Ascending aorta (tissue), 2 donors: Measurements from ENCODE around the gene GSN. TPM values are rescaled to one million over a fixed set of nuclear protein-coding genes. Genes with fewer than 3 reads are reported as not detected.

Experiments used
- DNase-seq, 2 donors: peaks; one replicate each; pipeline ENCODE4 v3.0.0-alpha.2; 2019; ENCODE audit warnings: low spot score in 2 of 2
- H3K27ac ChIP-seq, 2 donors: fragments of 200-600 bp; sonication (generic); one replicate each; pipeline ENCODE4 v1.5.1; 2016 to 2017; ENCODE audit warnings: mild to moderate bottlenecking in 1 of 2
- H3K27me3 ChIP-seq: fragments of 200-600 bp; sonication (generic); one replicate; pipeline ENCODE4 v1.5.1; 2017
- H3K36me3 ChIP-seq, 2 donors: fragments of 200-600 bp; sonication (generic); one replicate each; pipeline ENCODE4 v1.5.1; 2016
- H3K4me1 ChIP-seq, 2 donors: fragments of 200-600 bp; sonication (generic); one replicate each; pipeline ENCODE4 v1.5.1; 2016 to 2017; ENCODE audit warnings: mild to moderate bottlenecking in 1 of 2
- H3K4me3 ChIP-seq, 2 donors: fragments of 200-600 bp; sonication (generic); one replicate each; pipeline ENCODE4 v1.5.1; 2016 to 2017; ENCODE audit warnings: mild to moderate bottlenecking in 1 of 2
- H3K9me3 ChIP-seq, 2 donors: fragments of 200-600 bp; sonication (generic); one replicate each; pipeline ENCODE4 v1.5.1; 2016
- intact Hi-C: fragments of 100-400 bp; cut with DNase I; formaldehyde crosslinking; loops from one replicate; pipeline ENCODE4 v1.15.1; 2023
- total RNA-seq: library from RNA; depleted of rRNA; stranded (reverse); fragments of >200 nt; gene quantifications from one replicate; pipeline ENCODE4 v1.1.0, GENCODE V29; 2016
- TF ChIP-seq, protein P1 (sequence below), 3 experiments: fragments of 200-600 bp in 2 of 3; fragments of 450-650 bp in 1 of 3; sonication (generic) in 2 of 3; IDR thresholded peaks; one replicate each; pipeline ENCODE4 v1.5.1; 2016 to 2019; ENCODE audit warnings: antibody characterized with exemption in 3 of 3, mild to moderate bottlenecking in 1 of 3, moderate library complexity in 1 of 3

The GSN gene
- total RNA-seq, 1 donor from 2014 or later = 3,012 TPM

DNA sequence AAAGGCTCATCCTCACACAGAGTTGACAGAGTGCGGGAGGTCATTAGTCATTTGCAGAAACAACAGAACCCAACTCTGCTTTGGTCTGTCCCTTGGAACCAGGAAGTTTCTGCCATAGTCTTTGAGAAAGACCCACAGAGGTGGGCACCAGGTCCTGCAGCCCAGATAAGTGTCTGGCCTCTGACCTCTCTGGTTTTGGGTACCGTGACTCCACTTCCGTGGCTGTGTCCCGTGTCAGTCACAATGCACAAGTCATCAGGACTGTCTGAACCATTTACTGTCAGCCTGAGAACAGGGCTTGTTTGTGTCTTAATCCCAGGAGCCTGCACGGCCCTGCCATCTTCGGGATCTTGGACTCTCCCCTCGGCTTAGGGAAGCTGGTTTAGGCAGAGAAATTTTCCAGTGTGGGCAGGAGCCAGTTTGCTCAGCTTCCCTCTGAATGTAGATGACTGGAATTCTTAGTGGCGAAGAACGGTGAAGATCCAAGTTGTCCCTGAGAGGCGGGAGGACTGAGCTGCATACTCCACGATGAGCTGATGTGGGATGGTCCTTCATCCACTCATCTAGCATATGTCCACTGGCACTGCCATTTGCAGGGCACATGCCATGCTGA lies 11.9 kb downstream of the GSN start:
- intact Hi-C loops = loop anchor here (2.0 to 10.0 kb wide), 3 partner anchors 19 to 345 kb away; partner anchors contain the start of gene CNTRL

DNA sequence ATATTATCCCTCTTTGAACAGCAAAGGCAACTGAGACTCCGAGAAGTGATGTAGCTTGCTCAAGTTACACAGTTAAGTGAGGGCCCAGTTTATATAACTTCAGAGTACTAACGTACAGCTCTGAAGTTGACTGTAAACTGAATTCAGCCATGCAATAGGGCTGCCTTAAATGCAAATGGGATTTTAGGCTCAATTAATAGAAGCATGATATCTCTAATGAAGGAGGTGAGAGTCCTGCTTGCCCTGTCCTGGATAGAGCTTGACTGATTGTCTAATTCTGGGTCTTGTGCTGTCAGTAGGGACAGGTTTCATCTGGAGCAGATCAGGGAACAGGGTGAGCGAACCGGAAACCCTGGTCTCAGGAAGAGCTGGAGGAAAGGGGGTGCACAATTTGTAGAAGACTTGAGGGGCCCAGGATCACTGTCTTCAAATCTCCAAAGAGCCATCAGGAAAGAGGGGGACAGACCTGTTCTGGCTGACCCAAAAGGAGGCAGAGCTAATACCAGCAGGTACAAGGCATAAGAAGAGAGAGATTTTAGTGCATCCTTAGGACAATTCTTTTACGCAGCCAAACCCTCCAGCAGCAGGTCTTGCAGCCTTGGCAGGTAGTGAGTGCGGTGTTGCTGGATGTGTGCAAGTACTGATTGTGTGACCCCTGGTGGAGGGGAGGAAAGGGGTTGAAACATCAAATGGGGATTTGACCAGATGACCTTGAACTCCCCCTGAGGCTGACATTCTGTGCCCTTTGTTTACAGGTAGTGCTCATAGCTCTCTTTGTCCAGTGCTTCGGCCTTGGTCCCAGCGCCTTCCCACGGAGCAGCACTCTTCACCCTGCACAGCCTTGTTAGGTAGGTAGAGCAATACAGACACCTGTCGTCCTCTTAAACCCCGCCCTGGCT lies 13.0 kb downstream of the GSN start:
- H3K36me3 ChIP-seq = peaks cover 6 to 7% of the 10 kb centered on the region in 2 donors
- no peak for DNase-seq
- intact Hi-C loops = loop anchor here (10.0 kb wide), 1 partner anchor 346 kb away; no protein-coding TSS in a partner anchor
- no peaks in the 10 kb centered on the region for H3K27me3 ChIP-seq
- TF ChIP-seq, protein P1, sequence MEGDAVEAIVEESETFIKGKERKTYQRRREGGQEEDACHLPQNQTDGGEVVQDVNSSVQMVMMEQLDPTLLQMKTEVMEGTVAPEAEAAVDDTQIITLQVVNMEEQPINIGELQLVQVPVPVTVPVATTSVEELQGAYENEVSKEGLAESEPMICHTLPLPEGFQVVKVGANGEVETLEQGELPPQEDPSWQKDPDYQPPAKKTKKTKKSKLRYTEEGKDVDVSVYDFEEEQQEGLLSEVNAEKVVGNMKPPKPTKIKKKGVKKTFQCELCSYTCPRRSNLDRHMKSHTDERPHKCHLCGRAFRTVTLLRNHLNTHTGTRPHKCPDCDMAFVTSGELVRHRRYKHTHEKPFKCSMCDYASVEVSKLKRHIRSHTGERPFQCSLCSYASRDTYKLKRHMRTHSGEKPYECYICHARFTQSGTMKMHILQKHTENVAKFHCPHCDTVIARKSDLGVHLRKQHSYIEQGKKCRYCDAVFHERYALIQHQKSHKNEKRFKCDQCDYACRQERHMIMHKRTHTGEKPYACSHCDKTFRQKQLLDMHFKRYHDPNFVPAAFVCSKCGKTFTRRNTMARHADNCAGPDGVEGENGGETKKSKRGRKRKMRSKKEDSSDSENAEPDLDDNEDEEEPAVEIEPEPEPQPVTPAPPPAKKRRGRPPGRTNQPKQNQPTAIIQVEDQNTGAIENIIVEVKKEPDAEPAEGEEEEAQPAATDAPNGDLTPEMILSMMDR (IDR thresholded peaks at IDR 0.05) = no peak
- H3K4me3 ChIP-seq = peak overlapping the region in 1 of 2 donors; percentile 20
- H3K9me3 ChIP-seq = no peaks in the 10 kb centered on the region
- H3K27ac ChIP-seq = peak overlapping the region; percentile 98 to 99
- peaks cover 84 to 94% of the 10 kb centered on the region in 2 donors for H3K4me1 ChIP-seq

More for the DNA sequence above, 11.9 kb downstream of the GSN start:
- Histone ChIP-seq H3K9me3 (no peaks in the 10 kb centered on the region), H3K4me1 (peaks cover 83 to 96% of the 10 kb centered on the region in 2 donors), H3K27ac (peak overlapping the region; percentile 98 to 99), H3K36me3 (peaks cover 5 to 6% of the 10 kb centered on the region in 2 donors), H3K27me3 (no peaks in the 10 kb centered on the region), H3K4me3 (peak overlapping the region in 1 of 2 donors; percentile 21)
- DNase-seq = no peak
- TF ChIP-seq, protein P1 (IDR thresholded peaks at IDR 0.05) = no peak

DNA sequence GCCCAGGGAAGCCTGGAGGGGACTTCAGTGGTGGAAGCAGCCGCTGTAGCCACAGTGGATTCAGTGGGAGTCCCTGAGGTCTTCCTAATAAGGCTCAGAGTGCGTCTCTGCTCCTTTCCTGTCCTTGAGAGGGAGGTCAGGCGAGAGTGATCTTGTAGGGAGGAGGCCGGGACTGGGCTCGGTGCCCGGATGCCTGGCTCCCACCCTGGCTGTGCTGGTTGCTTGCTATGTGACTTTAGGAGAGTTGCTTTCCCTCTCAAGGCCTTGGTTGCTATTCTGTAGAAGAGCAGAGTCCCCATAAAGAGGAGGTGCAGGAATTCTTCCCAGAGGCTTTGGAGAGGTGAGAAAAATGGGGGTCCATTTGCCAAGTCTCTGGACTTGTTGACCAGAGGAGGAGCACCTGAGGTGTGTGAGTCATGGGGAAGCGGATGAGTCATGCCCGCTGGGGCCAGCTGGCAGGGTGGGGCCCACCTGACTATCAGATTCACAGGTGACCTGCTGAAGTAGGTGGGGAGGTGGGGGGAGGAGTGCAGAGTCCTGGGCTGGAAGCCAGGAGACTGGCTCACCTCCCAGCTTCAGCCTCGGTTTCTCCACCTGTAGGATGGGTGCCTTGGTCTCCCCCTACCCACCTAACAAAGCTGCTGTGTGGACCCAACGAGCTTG lies 13.8 kb downstream of the GSN start:
- H3K9me3 ChIP-seq = no peaks in the 10 kb centered on the region
- peak overlapping the region; percentile 98 to 99 for H3K27ac ChIP-seq
- no peaks in the 10 kb centered on the region for H3K27me3 ChIP-seq
- peaks cover 6 to 7% of the 10 kb centered on the region in 2 donors for H3K36me3 ChIP-seq
- TF ChIP-seq, protein P1 (IDR thresholded peaks at IDR 0.05) = no peak
- intact Hi-C loops = loop anchor here (10.0 kb wide), 1 partner anchor 347 kb away; no protein-coding TSS in a partner anchor
- H3K4me1 ChIP-seq = peaks cover 86 to 95% of the 10 kb centered on the region in 2 donors
- peak overlapping the region in 1 of 2 donors; percentile 20 for H3K4me3 ChIP-seq
- DNase-seq = peak; percentile 82 to 92

DNA sequence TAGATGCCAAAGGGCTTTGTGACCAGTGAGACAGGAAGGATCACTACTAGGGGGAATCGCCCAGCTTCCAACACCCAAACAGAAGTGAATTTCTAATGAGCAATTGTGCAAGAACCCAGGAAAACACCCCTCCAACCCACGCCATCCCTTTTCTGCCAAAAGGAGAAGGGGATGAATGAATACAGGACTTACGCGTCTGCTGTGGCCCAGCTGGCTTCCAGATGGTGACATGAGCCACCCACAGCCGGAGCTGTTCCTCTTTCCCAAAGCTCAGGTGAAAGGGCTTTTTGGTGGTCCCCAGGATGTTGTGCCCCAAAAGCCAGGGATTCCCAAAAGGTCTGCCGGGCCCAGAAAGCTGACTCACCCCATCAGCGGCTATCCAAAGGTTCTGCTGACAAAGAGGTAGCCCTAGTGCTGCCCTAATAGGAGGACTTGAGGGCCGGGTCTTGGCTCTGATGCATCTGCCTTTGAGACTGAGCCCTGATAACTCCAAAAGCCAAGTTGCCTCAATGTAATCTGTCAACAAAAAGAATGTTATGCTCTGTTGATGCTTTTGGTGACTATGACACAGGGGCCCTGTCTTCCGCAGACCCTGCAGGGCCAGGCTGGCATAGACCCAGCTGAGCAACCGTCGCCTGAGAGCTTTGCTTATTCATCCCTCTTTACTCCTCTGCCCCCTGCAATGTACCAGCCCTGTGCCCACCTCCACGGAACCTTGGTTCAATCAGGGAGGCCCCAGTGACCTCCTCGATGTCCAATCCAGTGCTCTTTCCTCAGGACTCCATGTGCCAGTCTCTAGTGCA lies 14.5 kb downstream of the GSN start:
- Histone ChIP-seq H3K4me1 (peaks cover 86 to 93% of the 10 kb centered on the region in 2 donors), H3K27me3 (no peaks in the 10 kb centered on the region), H3K4me3 (peak overlapping the region in 1 of 2 donors; percentile 8), H3K27ac (peak overlapping the region; percentile 98 to 99), H3K36me3 (peaks cover 6 to 7% of the 10 kb centered on the region in 2 donors), H3K9me3 (no peaks in the 10 kb centered on the region)
- peak in 1 of 2 donors; percentile 91 for DNase-seq
- intact Hi-C loops = loop anchor here (10.0 kb wide), 1 partner anchor 348 kb away; no protein-coding TSS in a partner anchor
- TF ChIP-seq, protein P1 (IDR thresholded peaks at IDR 0.05) = no peak
